Osteocyte (in vitro differentiated cells): Measurements from ENCODE around the gene ADAMTSL1. TPM values are rescaled to one million over a fixed set of nuclear protein-coding genes. Genes with fewer than 3 reads are reported as not detected.

Experiments used
- DNase-seq: peaks from one replicate; pipeline ENCODE4 v3.0.0; 2021; ENCODE audit warnings: mixed read lengths; ENCODE audit not compliant: unreplicated experiment; ENCODE audit errors: extremely low spot score
- H3K27ac Mint-ChIP-seq: one replicate; pipeline ENCODE4 v1.8.0; 2021; ENCODE audit warnings: mild to moderate bottlenecking, mixed read lengths; ENCODE audit not compliant: unreplicated experiment
- H3K27me3 Mint-ChIP-seq: one replicate; pipeline ENCODE4 v1.8.0; 2021; ENCODE audit warnings: mixed read lengths; ENCODE audit not compliant: unreplicated experiment
- H3K36me3 Mint-ChIP-seq: one replicate; pipeline ENCODE4 v1.8.0; 2021; ENCODE audit warnings: mixed read lengths; ENCODE audit not compliant: unreplicated experiment
- H3K4me1 Mint-ChIP-seq: one replicate; pipeline ENCODE4 v1.8.0; 2021; ENCODE audit warnings: mixed read lengths; ENCODE audit not compliant: unreplicated experiment
- H3K4me3 Mint-ChIP-seq: one replicate; pipeline ENCODE4 v1.8.0; 2021; ENCODE audit warnings: mild to moderate bottlenecking, moderate library complexity, mixed read lengths; ENCODE audit not compliant: unreplicated experiment
- H3K9me3 Mint-ChIP-seq: one replicate; pipeline ENCODE4 v1.8.0; 2021; ENCODE audit warnings: mixed read lengths; ENCODE audit not compliant: unreplicated experiment
- total RNA-seq: library from RNA; stranded (reverse); gene quantifications from 2 replicates; pipeline ENCODE4 v1.2.1, GENCODE V29; 2021
- TF ChIP-seq, protein P1 (sequence below): fragments of 200-600 bp; sonication (generic); IDR thresholded peaks from 2 replicates; pipeline ENCODE4 v1.5.0; 2021; ENCODE audit warnings: antibody characterized with exemption, mild to moderate bottlenecking, moderate library complexity

Gene ADAMTSL1
- total RNA-seq, 1 donor from 2014 or later, result 1.5 TPM

DNA sequence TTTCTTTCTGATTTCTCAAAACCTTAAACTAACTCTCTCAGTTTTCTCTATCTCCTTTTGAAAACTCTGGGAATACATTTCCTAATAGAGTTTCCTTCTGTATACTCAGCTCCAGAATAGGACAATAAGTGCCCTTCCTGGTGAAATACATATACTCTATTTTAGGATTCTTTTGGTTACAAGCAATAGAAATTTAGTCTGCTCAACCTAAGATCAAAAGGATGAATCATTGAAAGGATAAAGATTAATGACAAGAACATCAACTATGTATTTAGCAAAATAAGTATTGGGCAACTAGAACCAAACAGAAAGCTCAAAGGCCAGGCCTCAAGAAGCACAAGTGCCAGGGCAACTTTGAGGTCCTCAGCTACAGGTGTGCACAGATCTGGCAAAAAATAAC, 127.1 kb downstream of the ADAMTSL1 start:
- no peak for DNase-seq
- H3K4me1 Mint-ChIP-seq, result peaks cover 8% of the 10 kb centered on the region
- TF ChIP-seq, protein P1, sequence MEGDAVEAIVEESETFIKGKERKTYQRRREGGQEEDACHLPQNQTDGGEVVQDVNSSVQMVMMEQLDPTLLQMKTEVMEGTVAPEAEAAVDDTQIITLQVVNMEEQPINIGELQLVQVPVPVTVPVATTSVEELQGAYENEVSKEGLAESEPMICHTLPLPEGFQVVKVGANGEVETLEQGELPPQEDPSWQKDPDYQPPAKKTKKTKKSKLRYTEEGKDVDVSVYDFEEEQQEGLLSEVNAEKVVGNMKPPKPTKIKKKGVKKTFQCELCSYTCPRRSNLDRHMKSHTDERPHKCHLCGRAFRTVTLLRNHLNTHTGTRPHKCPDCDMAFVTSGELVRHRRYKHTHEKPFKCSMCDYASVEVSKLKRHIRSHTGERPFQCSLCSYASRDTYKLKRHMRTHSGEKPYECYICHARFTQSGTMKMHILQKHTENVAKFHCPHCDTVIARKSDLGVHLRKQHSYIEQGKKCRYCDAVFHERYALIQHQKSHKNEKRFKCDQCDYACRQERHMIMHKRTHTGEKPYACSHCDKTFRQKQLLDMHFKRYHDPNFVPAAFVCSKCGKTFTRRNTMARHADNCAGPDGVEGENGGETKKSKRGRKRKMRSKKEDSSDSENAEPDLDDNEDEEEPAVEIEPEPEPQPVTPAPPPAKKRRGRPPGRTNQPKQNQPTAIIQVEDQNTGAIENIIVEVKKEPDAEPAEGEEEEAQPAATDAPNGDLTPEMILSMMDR, result no peak

DNA sequence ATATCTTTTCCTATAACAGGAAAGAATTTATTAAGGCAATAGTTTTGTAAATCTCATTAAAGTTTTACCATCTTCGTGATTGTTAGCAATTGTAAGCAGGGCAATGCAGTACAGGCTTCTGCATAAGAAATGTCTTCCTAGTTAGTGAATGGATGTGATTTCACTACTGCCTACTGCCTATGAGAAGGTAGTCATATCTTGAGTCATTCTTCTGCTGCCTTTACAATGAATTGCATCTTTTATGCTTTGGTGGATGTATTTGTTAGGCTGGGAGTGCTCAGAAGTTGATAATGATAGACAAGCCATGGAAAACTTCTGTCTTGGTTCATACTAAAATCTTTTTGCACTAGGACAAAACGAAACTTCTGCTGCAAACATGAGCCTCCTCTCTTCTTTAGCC, 128.0 kb downstream of the ADAMTSL1 start:
- no peak overlapping the region for H3K4me3 Mint-ChIP-seq
- H3K4me1 Mint-ChIP-seq, result peaks cover 17% of the 10 kb centered on the region
- H3K36me3 Mint-ChIP-seq, result no peaks in the 10 kb centered on the region
- TF ChIP-seq, protein P1, result no peak
- no peaks in the 10 kb centered on the region for H3K27me3 Mint-ChIP-seq
- H3K27ac Mint-ChIP-seq, result no peak overlapping the region
- DNase-seq, result no peak
- no peaks in the 10 kb centered on the region for H3K9me3 Mint-ChIP-seq

More for the DNA sequence above, 127.1 kb downstream of the ADAMTSL1 start:
- Mint-ChIP-seq H3K4me3 (no peak overlapping the region), H3K36me3 (no peaks in the 10 kb centered on the region), H3K27me3 (no peaks in the 10 kb centered on the region), H3K27ac (no peak overlapping the region), H3K9me3 (no peaks in the 10 kb centered on the region)

DNA sequence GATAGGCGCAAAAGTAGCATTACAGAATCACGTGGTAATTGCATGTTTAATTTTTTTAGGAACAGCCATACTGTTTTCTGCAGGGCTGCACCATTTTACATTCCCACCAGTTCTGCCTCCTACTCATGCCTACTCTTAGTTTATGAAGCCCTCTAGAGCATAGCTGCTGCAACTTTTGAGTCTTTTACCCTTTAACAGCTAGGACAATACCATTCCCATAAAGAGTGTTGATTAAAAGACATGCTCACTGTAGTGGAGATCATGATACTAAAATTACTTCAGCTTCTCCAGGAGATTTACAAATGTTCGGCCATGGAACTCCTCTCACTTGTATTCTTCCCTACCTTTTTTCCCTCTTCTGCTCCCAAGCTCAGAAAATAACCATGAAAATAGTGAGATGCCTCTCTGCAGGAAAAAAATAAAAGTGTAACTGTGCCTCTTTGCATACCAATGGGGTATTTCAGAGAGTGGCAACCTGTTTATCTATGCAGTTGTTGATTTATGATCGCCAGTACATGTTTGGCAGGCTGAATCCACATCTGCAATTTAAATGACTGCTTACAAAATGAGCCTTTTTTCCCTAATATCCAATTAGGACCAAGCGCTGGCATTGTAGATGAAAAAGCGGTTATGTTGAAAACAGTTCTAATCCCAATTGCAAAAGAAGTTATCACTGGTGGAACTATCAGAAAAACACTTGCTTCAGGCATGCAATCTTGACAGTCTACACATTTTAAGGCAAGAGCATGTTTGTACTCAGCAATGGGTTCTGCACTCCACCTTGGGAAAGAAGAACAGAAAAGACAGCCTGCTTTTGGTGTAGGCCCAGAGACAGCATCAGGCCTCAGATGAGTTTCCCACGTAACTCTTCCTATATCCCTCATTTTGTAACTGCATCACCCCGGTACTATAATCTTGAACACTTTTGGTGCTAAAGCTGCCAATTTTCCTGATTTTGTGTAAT, 131.1 kb downstream of the ADAMTSL1 start:
- H3K4me3 Mint-ChIP-seq, result no peak overlapping the region
- H3K27ac Mint-ChIP-seq, result no peak overlapping the region
- TF ChIP-seq, protein P1, result no peak
- H3K9me3 Mint-ChIP-seq, result no peaks in the 10 kb centered on the region
- no peak for DNase-seq
- H3K36me3 Mint-ChIP-seq, result no peaks in the 10 kb centered on the region
- H3K4me1 Mint-ChIP-seq, result peaks cover 20% of the 10 kb centered on the region
- no peaks in the 10 kb centered on the region for H3K27me3 Mint-ChIP-seq

DNA sequence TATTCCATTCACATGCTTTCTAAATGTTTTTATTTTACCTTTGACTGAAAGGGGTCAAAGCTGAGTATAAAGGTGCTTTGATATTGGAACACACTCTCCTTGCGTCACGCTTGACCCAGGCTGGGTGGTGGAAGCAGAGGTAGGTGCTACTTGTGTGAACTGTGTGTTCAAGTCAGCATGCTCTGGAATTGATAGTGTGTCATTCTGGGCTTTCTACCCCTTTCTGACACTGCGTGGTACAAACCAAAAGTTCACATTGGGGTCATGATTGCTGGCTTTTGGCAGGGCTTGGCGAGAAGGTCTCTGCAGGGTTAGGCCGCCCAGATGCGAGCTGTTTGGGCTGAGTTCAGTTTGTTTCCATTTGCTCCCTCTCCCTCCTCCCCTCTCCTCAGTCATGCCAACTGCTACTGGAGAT, 131.8 kb downstream of the ADAMTSL1 start:
- no peaks in the 10 kb centered on the region for H3K27me3 Mint-ChIP-seq
- no peak overlapping the region for H3K4me3 Mint-ChIP-seq
- no peaks in the 10 kb centered on the region for H3K36me3 Mint-ChIP-seq
- no peak overlapping the region for H3K27ac Mint-ChIP-seq
- TF ChIP-seq, protein P1, result no peak
- H3K4me1 Mint-ChIP-seq, result peaks cover 20% of the 10 kb centered on the region
- no peak for DNase-seq
- H3K9me3 Mint-ChIP-seq, result no peaks in the 10 kb centered on the region

DNA sequence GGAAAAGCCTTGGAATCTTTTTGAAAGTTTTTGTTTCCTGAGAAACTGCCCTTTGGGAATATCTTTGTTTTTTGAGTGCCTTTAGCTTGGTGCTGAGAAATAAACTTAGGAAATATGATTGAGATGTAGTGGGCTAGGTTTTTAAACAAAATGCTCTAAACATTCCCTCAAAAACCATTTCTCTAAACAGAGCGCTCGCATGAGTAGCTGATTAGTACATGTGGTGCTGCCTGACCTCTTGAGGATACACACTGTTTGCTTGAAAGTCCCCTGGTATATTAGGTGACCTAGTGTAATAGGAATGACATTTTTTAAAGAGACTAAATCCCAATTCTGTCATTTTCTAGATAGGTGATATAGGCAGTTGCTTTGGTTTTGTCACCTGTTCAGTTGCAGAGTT, 132.3 kb downstream of the ADAMTSL1 start:
- Mint-ChIP-seq H3K4me3 (no peak overlapping the region), H3K36me3 (no peaks in the 10 kb centered on the region), H3K27me3 (no peaks in the 10 kb centered on the region), H3K9me3 (no peaks in the 10 kb centered on the region), H3K4me1 (peaks cover 21% of the 10 kb centered on the region), H3K27ac (no peak overlapping the region)
- no peak for DNase-seq
- TF ChIP-seq, protein P1, result no peak
